ENCODE measurements around the gene MORN1.

Gene MORN1

DNA sequence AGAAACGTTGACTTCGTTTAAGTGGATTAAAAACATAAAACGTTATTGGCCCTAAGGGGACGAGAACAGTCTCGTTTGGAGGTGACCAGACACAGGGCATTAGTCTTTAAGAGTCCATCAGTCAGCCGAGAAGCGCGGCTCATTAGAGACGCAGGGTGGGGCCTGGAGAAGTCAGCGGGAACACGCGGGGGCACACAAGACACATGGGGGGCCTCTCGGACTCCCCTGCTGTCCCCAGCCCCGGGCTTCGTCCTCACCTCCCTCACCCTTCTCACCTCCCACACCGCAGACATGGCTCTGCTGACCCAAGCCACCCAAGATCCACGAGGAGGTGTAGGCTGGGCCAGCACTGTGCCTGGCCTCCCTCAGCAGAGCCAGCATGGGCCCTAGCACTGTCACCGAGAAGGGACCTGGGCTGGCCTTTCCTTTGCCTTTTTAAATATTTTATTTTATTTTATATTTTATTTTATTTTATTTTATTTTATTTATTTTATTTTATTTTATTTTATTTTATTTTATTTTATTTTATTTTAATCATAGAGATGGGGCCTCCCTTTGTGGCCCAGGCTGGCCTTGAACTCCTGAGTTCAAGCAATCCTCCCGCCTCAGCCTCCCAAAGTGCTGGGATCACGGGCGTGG, 48.9 kb downstream of the MORN1 start:
- Histone ChIP-seq H3K4me3 (no peak overlapping the region), H3K9me3 (no peaks in the 10 kb centered on the region), H3K27me3 (no peaks in the 10 kb centered on the region), H3K36me3 (no peaks in the 10 kb centered on the region), H3K27ac (no peak overlapping the region), H3K4me1 (no peaks in the 10 kb centered on the region)
- intact Hi-C loops (cut with DNase I; ENCODE audit: low total_unique reads) = no loop called here
- DNase-seq = peak in 1 of 2 donors; percentile 60
- TF ChIP-seq, protein P1, sequence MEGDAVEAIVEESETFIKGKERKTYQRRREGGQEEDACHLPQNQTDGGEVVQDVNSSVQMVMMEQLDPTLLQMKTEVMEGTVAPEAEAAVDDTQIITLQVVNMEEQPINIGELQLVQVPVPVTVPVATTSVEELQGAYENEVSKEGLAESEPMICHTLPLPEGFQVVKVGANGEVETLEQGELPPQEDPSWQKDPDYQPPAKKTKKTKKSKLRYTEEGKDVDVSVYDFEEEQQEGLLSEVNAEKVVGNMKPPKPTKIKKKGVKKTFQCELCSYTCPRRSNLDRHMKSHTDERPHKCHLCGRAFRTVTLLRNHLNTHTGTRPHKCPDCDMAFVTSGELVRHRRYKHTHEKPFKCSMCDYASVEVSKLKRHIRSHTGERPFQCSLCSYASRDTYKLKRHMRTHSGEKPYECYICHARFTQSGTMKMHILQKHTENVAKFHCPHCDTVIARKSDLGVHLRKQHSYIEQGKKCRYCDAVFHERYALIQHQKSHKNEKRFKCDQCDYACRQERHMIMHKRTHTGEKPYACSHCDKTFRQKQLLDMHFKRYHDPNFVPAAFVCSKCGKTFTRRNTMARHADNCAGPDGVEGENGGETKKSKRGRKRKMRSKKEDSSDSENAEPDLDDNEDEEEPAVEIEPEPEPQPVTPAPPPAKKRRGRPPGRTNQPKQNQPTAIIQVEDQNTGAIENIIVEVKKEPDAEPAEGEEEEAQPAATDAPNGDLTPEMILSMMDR (IDR thresholded peaks at IDR 0.05) = no peak

DNA sequence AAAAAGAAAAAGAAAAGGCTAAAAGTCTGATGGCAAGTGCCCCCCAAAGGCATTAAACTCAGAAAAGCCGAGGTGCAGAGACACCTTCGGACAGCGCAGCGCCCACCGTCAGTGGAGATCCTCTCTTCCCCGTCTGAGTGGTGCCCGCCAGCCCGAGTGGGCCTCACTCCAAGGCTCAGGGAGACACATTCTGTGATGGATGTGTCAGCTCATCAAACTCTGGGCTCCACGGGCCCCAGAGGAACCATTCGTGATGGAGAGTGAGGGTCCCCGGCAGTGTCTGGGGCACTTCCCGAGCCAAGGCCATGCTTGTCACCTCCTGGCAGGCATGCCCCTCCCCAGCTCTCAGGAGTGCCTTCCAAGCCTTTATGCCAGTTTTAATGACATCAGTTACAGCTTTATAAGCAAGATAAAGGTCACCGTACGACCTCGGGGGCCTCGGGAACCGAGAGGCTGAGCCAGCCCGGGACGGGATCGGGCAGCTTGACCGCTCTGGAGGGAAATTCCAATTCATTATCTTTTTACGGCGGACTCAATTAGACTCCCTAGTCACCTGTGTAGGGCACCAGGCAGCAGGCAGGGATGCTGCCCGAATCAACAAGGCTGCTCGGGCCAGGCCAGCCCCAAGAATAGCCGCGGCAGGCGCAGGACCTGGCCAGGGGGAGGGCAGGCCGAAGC, 49.5 kb downstream of the MORN1 start:
- Histone ChIP-seq H3K36me3 (no peaks in the 10 kb centered on the region), H3K4me3 (no peak overlapping the region), H3K9me3 (no peaks in the 10 kb centered on the region), H3K4me1 (no peaks in the 10 kb centered on the region), H3K27me3 (no peaks in the 10 kb centered on the region), H3K27ac (no peak overlapping the region)
- TF ChIP-seq, protein P1 (IDR thresholded peaks at IDR 0.05) = no peak
- DNase-seq = peak in 1 of 2 donors; percentile 38
- intact Hi-C loops (cut with DNase I; ENCODE audit: low total_unique reads) = no loop called here

DNA sequence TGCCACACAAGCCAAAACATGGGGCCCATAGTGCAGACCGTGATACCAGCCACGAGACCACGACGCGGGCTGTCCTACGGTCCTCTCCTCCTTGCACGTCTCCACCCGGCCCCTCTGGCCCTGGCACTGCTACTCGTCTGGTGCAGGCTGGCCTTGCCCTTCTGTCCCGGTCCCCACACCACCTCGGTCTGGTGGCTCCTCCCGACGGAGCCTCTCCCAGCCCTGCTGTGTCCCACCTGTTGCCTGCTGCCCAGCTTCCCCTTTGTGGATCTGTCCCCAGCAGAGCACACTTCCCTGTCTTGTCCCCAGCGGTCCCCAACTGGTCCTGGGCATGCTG, 50.5 kb downstream of the MORN1 start:
- intact Hi-C loops (cut with DNase I; ENCODE audit: low total_unique reads) = no loop called here
- TF ChIP-seq, protein P1 (IDR thresholded peaks at IDR 0.05) = no peak
- no peak overlapping the region for H3K27ac ChIP-seq
- H3K4me3 ChIP-seq = no peak overlapping the region
- no peaks in the 10 kb centered on the region for H3K27me3 ChIP-seq
- H3K36me3 ChIP-seq = no peaks in the 10 kb centered on the region
- H3K9me3 ChIP-seq = no peaks in the 10 kb centered on the region
- DNase-seq = no peak
- H3K4me1 ChIP-seq = no peaks in the 10 kb centered on the region

DNA sequence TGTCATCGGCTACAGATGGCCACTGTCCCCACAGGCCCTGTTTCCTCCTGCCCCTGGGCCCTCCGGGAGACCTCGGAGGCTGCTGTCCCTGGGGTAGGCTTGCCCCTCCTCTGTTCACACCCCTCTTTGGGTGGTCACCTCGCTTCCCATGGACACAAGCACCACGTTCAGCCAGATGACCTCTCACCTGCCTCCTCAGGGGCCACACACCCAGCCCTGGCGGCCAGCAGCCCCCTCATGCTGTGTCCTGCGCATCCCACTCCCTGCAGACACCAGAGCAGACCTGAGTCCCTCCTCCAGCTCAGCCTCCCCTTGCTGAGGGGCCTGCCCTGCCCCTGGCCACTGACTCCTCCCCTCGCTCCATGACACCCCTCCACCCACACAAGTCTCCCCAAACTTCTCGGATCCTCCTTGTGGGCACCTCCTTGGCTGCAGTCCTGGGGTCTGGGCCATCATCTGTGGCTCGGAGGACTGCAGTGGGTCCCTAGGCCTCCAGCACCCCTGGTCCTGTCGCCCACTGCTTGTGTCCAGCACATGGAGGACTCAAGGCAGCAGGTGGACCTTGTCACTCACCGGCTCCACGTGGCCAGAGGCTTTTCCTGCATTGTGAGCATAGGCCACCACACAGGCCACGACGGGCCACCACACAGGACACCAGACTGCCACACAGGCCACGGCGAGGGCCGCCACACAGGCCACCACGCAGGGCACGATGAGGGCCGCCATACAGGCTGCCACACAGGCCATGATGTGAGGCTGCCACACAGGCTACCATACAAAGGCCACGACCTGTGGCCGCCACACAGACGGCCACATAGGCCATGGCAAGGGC, 51.1 kb downstream of the MORN1 start:
- DNase-seq = no peak
- Histone ChIP-seq H3K36me3 (no peaks in the 10 kb centered on the region), H3K9me3 (no peaks in the 10 kb centered on the region), H3K4me3 (no peak overlapping the region), H3K27me3 (no peaks in the 10 kb centered on the region), H3K4me1 (no peaks in the 10 kb centered on the region), H3K27ac (no peak overlapping the region)
- TF ChIP-seq, protein P1 (IDR thresholded peaks at IDR 0.05) = no peak
- intact Hi-C loops (cut with DNase I; ENCODE audit: low total_unique reads) = no loop called here

DNA sequence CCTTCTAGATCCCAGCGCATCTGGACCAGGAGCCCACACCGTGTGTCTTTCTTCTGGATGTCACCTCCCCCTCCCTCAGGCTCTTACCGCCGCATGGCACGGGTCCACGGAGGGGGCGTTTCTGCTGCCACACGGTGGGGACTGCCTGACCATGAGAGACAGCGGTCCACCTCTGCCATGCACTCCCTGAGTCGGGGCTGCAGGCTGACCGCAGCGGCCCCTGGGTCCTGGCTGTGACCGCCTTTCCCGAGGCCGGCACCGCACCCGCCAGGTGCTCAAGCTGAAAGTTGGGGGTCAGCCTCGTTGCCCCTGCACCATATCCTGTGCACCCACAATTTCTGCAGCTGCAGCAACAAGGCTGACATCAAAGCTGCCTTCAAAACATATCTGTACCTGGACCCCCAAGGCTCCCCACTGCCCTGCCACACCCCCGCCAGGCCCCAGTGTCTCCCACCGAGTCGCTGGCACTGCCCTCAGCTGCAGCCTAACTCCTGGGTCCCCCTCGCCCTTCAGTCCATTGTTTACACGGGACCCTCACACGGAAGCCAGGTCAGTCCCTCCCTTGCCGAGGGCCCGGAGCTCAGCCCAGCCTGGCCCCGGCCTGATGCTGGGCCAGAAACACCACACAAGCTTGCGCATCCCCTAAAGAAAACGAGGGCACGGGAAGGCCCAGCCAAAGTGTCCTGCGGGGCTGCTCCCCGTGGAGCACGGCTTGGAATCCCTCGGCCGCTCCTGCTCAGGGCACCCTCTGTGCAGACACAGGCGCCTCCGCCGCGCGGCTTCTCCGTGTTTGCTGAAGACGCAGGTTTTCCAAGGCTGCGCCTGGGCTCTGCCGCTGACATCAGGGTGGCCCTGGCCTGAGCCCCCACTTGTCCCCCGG, 51.9 kb downstream of the MORN1 start:
- H3K36me3 ChIP-seq = no peaks in the 10 kb centered on the region
- TF ChIP-seq, protein P1 (IDR thresholded peaks at IDR 0.05) = no peak
- no peak overlapping the region for H3K27ac ChIP-seq
- intact Hi-C loops (cut with DNase I; ENCODE audit: low total_unique reads) = no loop called here
- H3K4me1 ChIP-seq = no peaks in the 10 kb centered on the region
- no peak for DNase-seq
- no peaks in the 10 kb centered on the region for H3K9me3 ChIP-seq
- no peaks in the 10 kb centered on the region for H3K27me3 ChIP-seq
- no peak overlapping the region for H3K4me3 ChIP-seq
